Activated CD4-positive, alpha-beta T cell treated with anti-CD3 and anti-CD28 coated beads for 36 hours (primary cell): ENCODE measurements around the gene LBH. TPM values are rescaled to one million over a fixed set of nuclear protein-coding genes. Genes with fewer than 3 reads are reported as not detected.

ENCODE experiments used
- ATAC-seq: fragments of 200-7000 bp; cut with Tn5 transposase; one replicate; pipeline ENCODE4 v1.10.0; 2021; ENCODE audit warnings: mild to moderate bottlenecking, moderate library complexity
- CTCF ChIA-PET: fragments of 350-600 bp; sonication (Branson Sonifier 250); formaldehyde crosslinking; loops from one replicate; lab custom pipeline; 2021; ENCODE audit warnings: antibody characterized with exemption; lab: Charles Lee
- POLR2A ChIA-PET: fragments of 350-600 bp; sonication (Branson Sonifier 250); formaldehyde crosslinking; loops from one replicate; lab custom pipeline; 2021; ENCODE audit warnings: antibody characterized with exemption, inconsistent platforms; lab: Charles Lee
- DNase-seq: peaks from one replicate; pipeline ENCODE4 v3.0.0-alpha.2; 2020
- H3K27ac Mint-ChIP-seq: one replicate; pipeline ENCODE4 v1.8.0; 2021; ENCODE audit warnings: mixed read lengths
- H3K27me3 Mint-ChIP-seq: one replicate; pipeline ENCODE4 v1.8.0; 2021; ENCODE audit warnings: mixed read lengths
- H3K36me3 Mint-ChIP-seq: one replicate; pipeline ENCODE4 v1.8.0; 2021; ENCODE audit warnings: low read depth, mixed read lengths
- H3K4me1 Mint-ChIP-seq: one replicate; pipeline ENCODE4 v1.8.0; 2021; ENCODE audit warnings: mixed read lengths
- H3K4me3 Mint-ChIP-seq: one replicate; pipeline ENCODE4 v1.8.0; 2021; ENCODE audit warnings: mild to moderate bottlenecking, moderate library complexity, mixed read lengths
- H3K9me3 Mint-ChIP-seq: one replicate; pipeline ENCODE4 v1.8.0; 2021; ENCODE audit warnings: low read depth, mixed read lengths
- intact Hi-C, 2 experiments: fragments of 100-400 bp; cut with DNase I in 1 of 2; cut with micrococcal nuclease in 1 of 2; formaldehyde crosslinking; loops; one replicate each; pipeline versions ENCODE4 v1.14.2 to v1.15.1; 2022 to 2024; cut with DNase I, micrococcal nuclease
- total RNA-seq, 2 experiments: library from RNA; stranded (reverse); gene quantifications; one replicate each; pipeline ENCODE4 v1.2.3, GENCODE V29; 2021

LBH gene
- total RNA-seq, 2 experiments from 2014 or later = 89.6 to 108 TPM

- H3K36me3 Mint-ChIP-seq = no peaks in the 10 kb centered on the region
- H3K27me3 Mint-ChIP-seq = peaks cover 6% of the 10 kb centered on the region
- CTCF ChIA-PET = interaction anchor here (1.2 to 7.4 kb wide), 7 partner anchors 9 to 487 kb away, joined by 3 to 70 read pairs (median 5); no protein-coding TSS in a partner anchor
- H3K4me1 Mint-ChIP-seq = peaks cover 67% of the 10 kb centered on the region
- POLR2A ChIA-PET = interaction anchor here (0.7 kb wide), 1 partner anchor 10 kb away, joined by 3 read pairs; no protein-coding TSS in a partner anchor
- no peaks in the 10 kb centered on the region for H3K9me3 Mint-ChIP-seq
- peak overlapping the region; percentile 70 for H3K27ac Mint-ChIP-seq
- no peak overlapping the region for H3K4me3 Mint-ChIP-seq
- DNase-seq (no peak), ATAC-seq (no peak)
- intact Hi-C loops = loop anchor here in 1 of 2 experiments (10.0 kb wide), 1 partner anchor 1101 kb away; no protein-coding TSS in a partner anchor
Measured at GRCh38 chr2:30224151-30224550, 7.2 kb upstream of the LBH start.

GRCh38 chr2:30225131-30225762, 6.1 kb upstream of the LBH start:
- peaks cover 9% of the 10 kb centered on the region for H3K27me3 Mint-ChIP-seq
- H3K27ac Mint-ChIP-seq = peak overlapping the region; percentile 93
- peaks cover 74% of the 10 kb centered on the region for H3K4me1 Mint-ChIP-seq
- H3K36me3 Mint-ChIP-seq = no peaks in the 10 kb centered on the region
- H3K9me3 Mint-ChIP-seq = no peaks in the 10 kb centered on the region
- CTCF ChIA-PET = interaction anchor here (0.6 to 7.4 kb wide), 13 partner anchors 8 to 486 kb away, joined by 3 to 70 read pairs (median 4); partner anchors contain the start of gene YPEL5
- intact Hi-C loops = loop anchor here (5.0 to 10.0 kb wide), 2 partner anchors 92 to 1100 kb away; no protein-coding TSS in a partner anchor
- ATAC-seq = peak; percentile 64
- POLR2A ChIA-PET = interaction anchor here (0.7 to 1.1 kb wide), 3 partner anchors 10 to 486 kb away, joined by 3 to 6 read pairs (median 5); partner anchors contain the start of gene YPEL5
- peak overlapping the region; percentile 77 for H3K4me3 Mint-ChIP-seq
- peak; percentile 58 for DNase-seq

GRCh38 chr2:30226144-30227032, 4.9 kb upstream of the LBH start:
- Mint-ChIP-seq H3K27ac (peak overlapping the region; percentile 93), H3K36me3 (no peaks in the 10 kb centered on the region), H3K27me3 (peaks cover 10% of the 10 kb centered on the region), H3K4me1 (peaks cover 79% of the 10 kb centered on the region), H3K4me3 (peak overlapping the region; percentile 77), H3K9me3 (no peaks in the 10 kb centered on the region)
- intact Hi-C loops = loop anchor here (1.0 to 10.0 kb wide), 5 partner anchors 18 to 1098 kb away; no protein-coding TSS in a partner anchor
- ATAC-seq (peak; percentile 51), DNase-seq (peak; percentile 54)
- POLR2A ChIA-PET = interaction anchor here (0.6 to 2.4 kb wide), 16 partner anchors 10 to 1060 kb away, joined by 3 to 33 read pairs (median 4); partner anchors contain the start of gene YPEL5
- CTCF ChIA-PET = interaction anchor here (0.6 to 7.4 kb wide), 14 partner anchors 8 to 485 kb away, joined by 3 to 70 read pairs (median 6); partner anchors contain the start of gene LCLAT1

GRCh38 chr2:30229596-30229995, 1.7 kb upstream of the LBH start:
- ATAC-seq (no peak), DNase-seq (no peak)
- H3K27me3 Mint-ChIP-seq = peaks cover 10% of the 10 kb centered on the region
- H3K36me3 Mint-ChIP-seq = peaks cover 15% of the 10 kb centered on the region
- peak overlapping the region; percentile 49 for H3K4me3 Mint-ChIP-seq
- no peaks in the 10 kb centered on the region for H3K9me3 Mint-ChIP-seq
- intact Hi-C loops = loop anchor here (5.0 to 10.0 kb wide), 2 partner anchors 88 to 1095 kb away; no protein-coding TSS in a partner anchor
- H3K4me1 Mint-ChIP-seq = peaks cover 65% of the 10 kb centered on the region
- H3K27ac Mint-ChIP-seq = peak overlapping the region; percentile 6
- ChIA-PET CTCF (interaction anchor here (0.6 to 2.1 kb wide), 9 partner anchors 8 to 717 kb away, joined by 3 to 16 read pairs (median 5); no protein-coding TSS in a partner anchor), POLR2A (interaction anchor here (0.7 to 4.2 kb wide), 6 partner anchors 15 to 193 kb away, joined by 3 to 43 read pairs (median 4); partner anchors contain the start of gene YPEL5)

GRCh38 chr2:30230497-30231211, 680 bp upstream of the LBH start:
- intact Hi-C loops = loop anchor here (1.0 to 10.0 kb wide), 7 partner anchors 36 to 1486 kb away; no protein-coding TSS in a partner anchor
- peak; percentile 6 for ATAC-seq
- CTCF ChIA-PET = interaction anchor here (0.6 to 2.1 kb wide), 8 partner anchors 9 to 716 kb away, joined by 3 to 16 read pairs (median 3); no protein-coding TSS in a partner anchor
- Mint-ChIP-seq H3K9me3 (no peaks in the 10 kb centered on the region), H3K4me3 (peak overlapping the region; percentile 76), H3K36me3 (peaks cover 23% of the 10 kb centered on the region), H3K27me3 (peaks cover 10% of the 10 kb centered on the region), H3K4me1 (peaks cover 65% of the 10 kb centered on the region), H3K27ac (peak overlapping the region; percentile 80)
- POLR2A ChIA-PET = interaction anchor here (0.7 to 4.2 kb wide), 11 partner anchors 10 to 192 kb away, joined by 3 to 43 read pairs (median 5); partner anchors contain the start of gene YPEL5
- peak; percentile 39 for DNase-seq

- Mint-ChIP-seq H3K4me3 (peak overlapping the region; percentile 76), H3K4me1 (peaks cover 66% of the 10 kb centered on the region), H3K27me3 (peaks cover 10% of the 10 kb centered on the region), H3K27ac (peak overlapping the region; percentile 93), H3K36me3 (peaks cover 38% of the 10 kb centered on the region), H3K9me3 (peaks cover 3% of the 10 kb centered on the region)
- CTCF ChIA-PET = interaction anchor here (0.6 to 1.6 kb wide), 9 partner anchors 21 to 479 kb away, joined by 3 to 4 read pairs (median 3); no protein-coding TSS in a partner anchor
- POLR2A ChIA-PET = interaction anchor here (0.6 to 4.2 kb wide), 26 partner anchors 11 to 215 kb away, joined by 3 to 43 read pairs (median 4); partner anchors contain the start of genes LCLAT1 and YPEL5
- intact Hi-C loops = loop anchor here (1.0 to 10.0 kb wide), 7 partner anchors 34 to 1487 kb away; no protein-coding TSS in a partner anchor
- peak; percentile 31 for ATAC-seq
- DNase-seq = peak; percentile 79
Measured at GRCh38 chr2:30231996-30232800, 864 bp downstream of the LBH start.

- intact Hi-C loops = loop anchor here (5.0 to 10.0 kb wide), 2 partner anchors 105 to 1488 kb away; no protein-coding TSS in a partner anchor
Measured at GRCh38 chr2:30232801-30233130, 1.4 kb downstream of the LBH start.

GRCh38 chr2:30233271-30234009, 2.1 kb downstream of the LBH start:
- intact Hi-C loops = loop anchor here (2.0 to 10.0 kb wide), 3 partner anchors 104 to 1489 kb away; no protein-coding TSS in a partner anchor
- DNase-seq = no peak
- ChIA-PET CTCF (interaction anchor here (0.6 to 1.6 kb wide), 11 partner anchors 9 to 478 kb away, joined by 3 to 8 read pairs (median 4); no protein-coding TSS in a partner anchor), POLR2A (interaction anchor here (0.7 to 3.5 kb wide), 10 partner anchors 20 to 188 kb away, joined by 3 to 22 read pairs (median 3); no protein-coding TSS in a partner anchor)
- Mint-ChIP-seq H3K27ac (peak overlapping the region; percentile 93), H3K27me3 (peaks cover 5% of the 10 kb centered on the region), H3K4me1 (peaks cover 66% of the 10 kb centered on the region), H3K4me3 (peak overlapping the region; percentile 76), H3K9me3 (peaks cover 3% of the 10 kb centered on the region), H3K36me3 (peaks cover 50% of the 10 kb centered on the region)
- ATAC-seq = no peak

More at GRCh38 chr2:30232801-30233130, 1.4 kb downstream of the LBH start:
- DNase-seq (peak; percentile 52), ATAC-seq (no peak)
- Mint-ChIP-seq H3K4me3 (peak overlapping the region; percentile 76), H3K9me3 (peaks cover 3% of the 10 kb centered on the region), H3K27ac (peak overlapping the region; percentile 93), H3K4me1 (peaks cover 66% of the 10 kb centered on the region), H3K36me3 (peaks cover 44% of the 10 kb centered on the region), H3K27me3 (peaks cover 10% of the 10 kb centered on the region)
- ChIA-PET POLR2A (interaction anchor here (0.8 to 4.2 kb wide), 10 partner anchors 21 to 189 kb away, joined by 3 to 43 read pairs (median 5); partner anchors contain the start of gene YPEL5), CTCF (interaction anchor here (0.7 to 1.6 kb wide), 9 partner anchors 20 to 479 kb away, joined by 3 to 8 read pairs (median 3); no protein-coding TSS in a partner anchor)
